BJ (cell line): ENCODE results near the gene GABARAPL1. TPM values are rescaled to one million over a fixed set of nuclear protein-coding genes. Genes with fewer than 3 reads are reported as not detected.

Experiments
- CTCF ChIA-PET: fragments of 350-600 bp; formaldehyde crosslinking; extraction: SDS; loops from one replicate; lab custom pipeline; 2021; ENCODE audit warnings: antibody characterized with exemption, inconsistent platforms; lab: Yijun Ruan, JAX
- POLR2A ChIA-PET: fragments of 300-600 bp; sonication (Branson Sonifier 250); formaldehyde crosslinking; extraction: SDS; loops from one replicate; lab custom pipeline; 2021; ENCODE audit warnings: antibody characterized with exemption; lab: Charles Lee
- DNase-seq: peaks from one replicate; pipeline ENCODE4 v3.0.0-alpha.2; 2011; ENCODE audit warnings: low read depth
- H3K27me3 ChIP-seq: 2 replicates; pipeline ENCODE4 v1.6.0; 2011; ENCODE audit warnings: low read length; ENCODE audit not compliant: control insufficient read depth, insufficient read depth
- H3K36me3 ChIP-seq: 2 replicates; pipeline ENCODE4 v1.5.1; 2011; ENCODE audit warnings: low read length; ENCODE audit not compliant: control insufficient read depth, insufficient read depth
- H3K4me3 ChIP-seq: 2 replicates; pipeline ENCODE4 v1.5.1; 2011; ENCODE audit warnings: low read depth, mild to moderate bottlenecking, control low read depth, low read length
- CTCF ChIP-seq: IDR thresholded peaks from 2 replicates; pipeline ENCODE4 v1.5.1; 2011; ENCODE audit warnings: low read depth, mild to moderate bottlenecking, control low read depth, inconsistent platforms, low read length, moderate library complexity; ENCODE audit not compliant: insufficient read depth
- polyA plus RNA-seq: library from polyadenylated mRNA; depleted of rRNA; stranded (reverse); fragments of >200 nt; gene quantifications from 2 replicates; pipeline ENCODE4 v1.2.3, GENCODE V29; 2011

The GABARAPL1 gene
- polyA plus RNA-seq, 1 experiment: 192 TPM

- Histone ChIP-seq H3K36me3 (no peaks in the 10 kb centered on the region), H3K27me3 (no peaks in the 10 kb centered on the region), H3K4me3 (no peak overlapping the region)
- DNase-seq: no peak
- no peak for TF ChIP-seq CTCF
- ChIA-PET POLR2A (no interaction called here), CTCF (interaction anchor here (1.4 kb wide), 1 partner anchor 81 kb away, joined by 5 read pairs; no protein-coding TSS in a partner anchor)
These were observed 21.9 kb downstream of the GABARAPL1 start for GRCh38 chr12:10234562-10234961.

- POLR2A ChIA-PET: no interaction called here
- CTCF ChIA-PET: interaction anchor here (0.6 to 2.2 kb wide), 26 partner anchors 9 to 539 kb away, joined by 3 to 13 read pairs (median 4); no protein-coding TSS in a partner anchor
- DNase-seq: no peak
These were observed 23.3 kb downstream of the GABARAPL1 start for GRCh38 chr12:10235761-10236631.

GRCh38 chr12:10236720-10237119 lies 24.0 kb downstream of the GABARAPL1 start:
- H3K36me3 ChIP-seq: no peaks in the 10 kb centered on the region
- ChIA-PET CTCF (interaction anchor here (0.6 to 2.2 kb wide), 12 partner anchors 8 to 538 kb away, joined by 3 to 13 read pairs (median 4); no protein-coding TSS in a partner anchor), POLR2A (no interaction called here)
- DNase-seq: no peak
- no peaks in the 10 kb centered on the region for H3K27me3 ChIP-seq
- no peak overlapping the region for H3K4me3 ChIP-seq
- TF ChIP-seq CTCF: no peak

More at GRCh38 chr12:10235761-10236631, 23.3 kb downstream of the GABARAPL1 start:
- H3K4me3 ChIP-seq: no peak overlapping the region
- peak; percentile 74 for TF ChIP-seq CTCF
- no peaks in the 10 kb centered on the region for H3K27me3 ChIP-seq
- H3K36me3 ChIP-seq: no peaks in the 10 kb centered on the region

GRCh38 chr12:10238526-10238925 lies 25.8 kb downstream of the GABARAPL1 start:
- ChIA-PET CTCF (interaction anchor here (0.7 kb wide), 1 partner anchor 514 kb away, joined by 3 read pairs; no protein-coding TSS in a partner anchor), POLR2A (no interaction called here)
- DNase-seq: no peak
- H3K27me3 ChIP-seq: no peaks in the 10 kb centered on the region
- no peak for TF ChIP-seq CTCF
- H3K4me3 ChIP-seq: no peak overlapping the region
- no peaks in the 10 kb centered on the region for H3K36me3 ChIP-seq

- no peaks in the 10 kb centered on the region for H3K27me3 ChIP-seq
- H3K4me3 ChIP-seq: no peak overlapping the region
- peaks cover 1% of the 10 kb centered on the region; the same call in 1 of the 2 replicates for H3K36me3 ChIP-seq
- ChIA-PET POLR2A (no interaction called here), CTCF (interaction anchor here (1.3 kb wide), 1 partner anchor 509 kb away, joined by 3 read pairs; no protein-coding TSS in a partner anchor)
- no peak for TF ChIP-seq CTCF
- DNase-seq: no peak
These were observed 28.6 kb downstream of the GABARAPL1 start for GRCh38 chr12:10241290-10241689.
